IMR-90 (cell line): ENCODE data around the gene RYR3. TPM values are rescaled to one million over a fixed set of nuclear protein-coding genes. Genes with fewer than 3 reads are reported as not detected.

ENCODE experiments used
- ATAC-seq: fragments of 200-7000 bp; cut with Tn5 transposase; 2 replicates; pipeline ENCODE4 v1.9.1; 2020; ENCODE audit warnings: low read depth, mild to moderate bottlenecking, moderate library complexity
- BruUV-seq: library from RNA; stranded (reverse); fragments of 400-500 nt; replicated peaks from 2 replicates; lab custom pipeline; 2021; lab: Mats Ljungman, UMichigan
- CTCF ChIA-PET: fragments of 300-600 bp; formaldehyde crosslinking; extraction: SDS; loops from one replicate; lab custom pipeline; 2021; ENCODE audit warnings: antibody characterized with exemption; lab: Yijun Ruan, JAX
- POLR2A ChIA-PET: fragments of 300-600 bp; sonication (Branson Sonifier 250); formaldehyde crosslinking; loops from one replicate; lab custom pipeline; 2022; ENCODE audit warnings: antibody characterized with exemption; ENCODE audit not compliant: unreplicated experiment; lab: Charles Lee
- DNase-seq: peaks from one replicate; pipeline ENCODE4 v3.0.0; 2013
- H2AFZ ChIP-seq: replicated peaks from 2 replicates; pipeline ENCODE3; 2013; ENCODE audit warnings: low read length, mild to moderate bottlenecking; ENCODE audit not compliant: poor library complexity
- H2AK5ac ChIP-seq: 2 replicates; pipeline ENCODE4 v1.6.1; 2013; ENCODE audit warnings: low read depth, low read length, inconsistent platforms
- H2AK9ac ChIP-seq: replicated peaks from 2 replicates; pipeline ENCODE3; 2013; ENCODE audit warnings: mild to moderate bottlenecking, low read depth, low read length, moderate library complexity; ENCODE audit not compliant: poor library complexity
- H2BK120ac ChIP-seq: 2 replicates; pipeline ENCODE4 v1.6.1; 2013; ENCODE audit warnings: low read depth, low read length, inconsistent platforms
- H2BK15ac ChIP-seq: 3 replicates; pipeline ENCODE4 v1.6.1; 2013; ENCODE audit warnings: low read depth, low read length, inconsistent platforms
- H2BK20ac ChIP-seq: 2 replicates; pipeline ENCODE4 v1.6.1; 2013; ENCODE audit warnings: low read depth, mild to moderate bottlenecking, inconsistent platforms, low read length, moderate library complexity
- H2BK5ac ChIP-seq: 2 replicates; pipeline ENCODE4 v1.6.1; 2013; ENCODE audit warnings: mild to moderate bottlenecking, low read depth, low read length, inconsistent platforms; ENCODE audit not compliant: poor library complexity, severe bottlenecking
- H3K14ac ChIP-seq: replicated peaks from 2 replicates; pipeline ENCODE4 v1.6.1; 2013; ENCODE audit warnings: low read depth, low read length, inconsistent platforms
- H3K18ac ChIP-seq: 2 replicates; pipeline ENCODE4 v1.6.1; 2013; ENCODE audit warnings: low read depth, low read length, control low read depth
- H3K23ac ChIP-seq: 2 replicates; pipeline ENCODE4 v1.6.1; 2013; ENCODE audit warnings: low read depth, low read length, inconsistent platforms
- H3K27ac ChIP-seq: 2 replicates; pipeline ENCODE4 v1.5.1; 2013; ENCODE audit warnings: mild to moderate bottlenecking, control low read depth, low read length; ENCODE audit not compliant: insufficient read depth
- H3K27me3 ChIP-seq: 2 replicates; pipeline ENCODE4 v1.6.1; 2013; ENCODE audit warnings: low read length; ENCODE audit not compliant: control insufficient read depth, insufficient read depth
- H3K36me3 ChIP-seq: 2 replicates; pipeline ENCODE4 v1.6.1; 2013; ENCODE audit warnings: low read length, mixed read lengths; ENCODE audit not compliant: control insufficient read depth, insufficient read depth
- H3K4ac ChIP-seq: 2 replicates; pipeline ENCODE4 v1.6.1; 2013; ENCODE audit warnings: low read depth, low read length, inconsistent platforms
- H3K4me1 ChIP-seq: 2 replicates; pipeline ENCODE4 v1.6.1; 2013; ENCODE audit warnings: low read length, mixed read lengths; ENCODE audit not compliant: control insufficient read depth, insufficient read depth
- H3K4me2 ChIP-seq: 2 replicates; pipeline ENCODE4 v1.6.1; 2013; ENCODE audit warnings: low read depth, mild to moderate bottlenecking, control low read depth, low read length, moderate library complexity
- H3K4me3 ChIP-seq: 2 replicates; pipeline ENCODE4 v1.5.1; 2013; ENCODE audit warnings: low read depth, mild to moderate bottlenecking, control low read depth, low read length, moderate library complexity; ENCODE audit not compliant: insufficient read depth
- H3K56ac ChIP-seq: 2 replicates; pipeline ENCODE4 v1.6.1; 2013; ENCODE audit warnings: low read length, inconsistent platforms; ENCODE audit not compliant: insufficient read depth; ENCODE audit errors: extremely low read depth
- H3K79me1 ChIP-seq, 2 experiments: 2 replicates each; pipeline ENCODE4 v1.6.1; 2013; ENCODE audit warnings: low read length in 2 of 2, inconsistent platforms in 1 of 2, low read depth in 1 of 2
- H3K9ac ChIP-seq: 2 replicates; pipeline ENCODE4 v1.6.1; 2013; ENCODE audit warnings: low read depth, low read length, control low read depth
- H3K9me1 ChIP-seq: 2 replicates; pipeline ENCODE4 v1.6.1; 2013; ENCODE audit warnings: low read length, inconsistent platforms; ENCODE audit not compliant: insufficient read depth
- H3K9me3 ChIP-seq: 2 replicates; pipeline ENCODE4 v1.6.1; 2013; ENCODE audit warnings: low read length; ENCODE audit not compliant: control insufficient read depth, insufficient read depth
- H4K20me1 ChIP-seq: 2 replicates; pipeline ENCODE4 v1.6.1; 2013; ENCODE audit warnings: low read length, inconsistent platforms; ENCODE audit not compliant: insufficient read depth
- H4K5ac ChIP-seq: 2 replicates; pipeline ENCODE4 v1.6.1; 2013; ENCODE audit warnings: mild to moderate bottlenecking, low read depth, low read length, control low read depth
- H4K8ac ChIP-seq, 2 experiments: 2 replicates each; pipeline ENCODE4 v1.6.1; 2013; ENCODE audit warnings: low read depth in 2 of 2, low read length in 2 of 2, control low read depth in 1 of 2, inconsistent platforms in 1 of 2
- H4K91ac ChIP-seq: 2 replicates; pipeline ENCODE4 v1.6.1; 2013; ENCODE audit warnings: low read depth, low read length, inconsistent platforms; ENCODE audit not compliant: insufficient read depth
- CEBPB ChIP-seq: IDR thresholded peaks from 2 replicates; pipeline ENCODE4 v1.6.1; 2012; ENCODE audit warnings: low read depth, low read length, improper control_type of control experiment
- FOS ChIP-seq: fragments of 150-350 bp; IDR thresholded peaks from 2 replicates; pipeline ENCODE4 v1.6.1; 2016; ENCODE audit warnings: low read depth, low read length
- RFX5 ChIP-seq: IDR thresholded peaks from 2 replicates; pipeline ENCODE4 v1.8.0; 2012; ENCODE audit warnings: low read depth, mild to moderate bottlenecking, low read length, moderate library complexity
- WGBS, 2 experiments: methylation state at CpG; one replicate each; pipeline versions ENCODE4 v1.1.5 to v1.1.7; 2013; ENCODE audit warnings: missing lambda C conversion rate in 2 of 2; ENCODE audit not compliant: insufficient read length in 1 of 2; ENCODE audit errors: extremely low coverage in 2 of 2; 5-methylcytosine and 5-hydroxymethylcytosine counted together
- dilution Hi-C: fragments of 300-500 bp; cut with HindIII; formaldehyde crosslinking; loops from one replicate; pipeline ENCODE4 v1.14.3; 2018; ENCODE audit warnings: low sequenced_read_pairs; ENCODE audit not compliant: unreplicated experiment
- in situ Hi-C: fragments of 300-500 bp; cut with MboI; formaldehyde crosslinking; loops from 3 replicates; pipeline ENCODE4 v1.14.3; 2019; ENCODE audit warnings: low sequenced_read_pairs, inconsistent platforms, mixed read lengths
- intact Hi-C: fragments of 100-400 bp; cut with micrococcal nuclease; formaldehyde crosslinking; loops from 2 replicates; pipeline ENCODE4 v1.10.0; 2022
- polyA plus RNA-seq, 3 experiments: library from polyadenylated mRNA; depleted of rRNA; stranded (reverse); fragments of >200 nt; gene quantifications; 2 replicates each; pipeline ENCODE4 v1.2.3, GENCODE V29; 2012; ENCODE audit warnings: low replicate concordance in 1 of 3
- total RNA-seq: library from RNA; depleted of rRNA; stranded (reverse); fragments of >200 nt; gene quantifications from 2 replicates; pipeline ENCODE4 v1.2.3, GENCODE V29; 2012

Gene RYR3
- total and polyA plus RNA-seq, 2 of the 4 experiments (the other 2 are of a cell fraction): 0.18 TPM; not detected in 1

GRCh38 chr15:33865416-33865815 is 554.6 kb downstream of the RYR3 start:
- Histone ChIP-seq H3K18ac (no peak overlapping the region; the same call in 1 of the 2 replicates), H3K27me3 (no peaks in the 10 kb centered on the region), H2BK120ac (no peak overlapping the region), H2AFZ (no peak overlapping the region), H3K4me2 (peak overlapping the region; percentile 59; the same call in 1 of the 2 replicates), H3K4me1 (peaks cover 13% of the 10 kb centered on the region), H3K4me3 (no peak overlapping the region), H4K20me1 (no peaks in the 10 kb centered on the region), H2BK5ac (no peak overlapping the region), H4K91ac (no peak overlapping the region), H3K79me1 (no peaks in the 10 kb centered on the region), H3K56ac (no peak overlapping the region), H3K9me1 (peaks cover 10% of the 10 kb centered on the region), H4K8ac (no peak overlapping the region), H3K27ac (no peak overlapping the region), H2AK9ac (no peak overlapping the region), H3K14ac (no peak overlapping the region), H4K5ac (no peak overlapping the region), H3K4ac (no peak overlapping the region), H2AK5ac (no peak overlapping the region), H3K23ac (no peak overlapping the region), H2BK15ac (no peak overlapping the region), H3K9me3 (no peaks in the 10 kb centered on the region), H3K9ac (no peak overlapping the region), H2BK20ac (no peak overlapping the region), H3K36me3 (no peaks in the 10 kb centered on the region)
- TF ChIP-seq RFX5 (no peak), FOS (peak; percentile 57; the same call in 1 of the 2 replicates), CEBPB (peak; percentile 40; the same call in 1 of the 2 replicates)
- ATAC-seq: peak; percentile 43
- no TSS peak for BruUV-seq
- in situ Hi-C loops (no loop called here), intact Hi-C loops (loop anchor here (5.0 kb wide), 1 partner anchor 42 kb away; no protein-coding TSS in a partner anchor), dilution Hi-C loops (no loop called here)
- ChIA-PET POLR2A (no interaction called here), CTCF (no interaction called here)
- WGBS, 2 experiments: no CpG with 5 or more reads among the region's 6 CpGs
- peak; percentile 78 for DNase-seq
